SK-N-SH (cell line): ENCODE results near the gene ZNF445. TPM values are rescaled to one million over a fixed set of nuclear protein-coding genes. Genes with fewer than 3 reads are reported as not detected.

ENCODE experiments used
- CTCF ChIA-PET: fragments of 300-600, 350-600 bp; formaldehyde crosslinking; extraction: SDS; loops from one replicate; lab custom pipeline; 2021; lab: Yijun Ruan, JAX
- POLR2A ChIA-PET: fragments of 350-600 bp; sonication (Branson Sonifier 250); formaldehyde crosslinking; extraction: SDS; loops from one replicate; lab custom pipeline; 2020; ENCODE audit warnings: antibody characterized with exemption, inconsistent platforms; lab: Yijun Ruan, JAX
- DNase-seq: peaks from one replicate; pipeline ENCODE4 v3.0.0; 2012
- H2AFZ ChIP-seq: fragments of 200-600 bp; sonication (generic); 2 replicates; pipeline ENCODE4 v1.8.1; 2016; ENCODE audit warnings: antibody characterized with exemption, mild to moderate bottlenecking, low read depth
- H3F3A ChIP-seq: fragments of 200-600 bp; sonication (generic); replicated peaks from 2 replicates; pipeline ENCODE3; 2016; ENCODE audit warnings: antibody characterized with exemption, mild to moderate bottlenecking; ENCODE audit not compliant: insufficient read depth
- H3K27ac ChIP-seq, 2 experiments: fragments of 200-500 bp in 1 of 2; fragments of 200-600 bp in 1 of 2; sonication (Bioruptor generic) in 1 of 2; sonication (generic), shearing (Covaris generic) in 1 of 2; 2 replicates each; pipeline versions ENCODE4 v1.5.1 to v1.6.1; 2014 to 2016; ENCODE audit warnings: low read depth in 2 of 2, inconsistent platforms in 1 of 2, low read length in 1 of 2, mild to moderate bottlenecking in 1 of 2, mixed read lengths in 1 of 2
- H3K27me3 ChIP-seq: fragments of 200-600 bp; sonication (generic), shearing (Covaris generic); 2 replicates; pipeline ENCODE4 v1.6.1; 2016; ENCODE audit warnings: mixed run types; ENCODE audit not compliant: insufficient read depth
- H3K36me3 ChIP-seq, 2 experiments: fragments of 200-500 bp in 1 of 2; fragments of 200-600 bp in 1 of 2; sonication (Bioruptor generic) in 1 of 2; sonication (generic) in 1 of 2; replicated peaks in 1 of 2; 2 replicates each; pipeline versions ENCODE3 to v1.5.1; 2014 to 2016; ENCODE audit warnings: low read length in 1 of 2, mild to moderate bottlenecking in 1 of 2; ENCODE audit not compliant: insufficient read depth in 2 of 2, control insufficient read depth in 1 of 2
- H3K4me1 ChIP-seq, 2 experiments: fragments of 200-500 bp in 1 of 2; fragments of 200-600 bp in 1 of 2; sonication (Bioruptor generic) in 1 of 2; sonication (generic), shearing (Covaris generic) in 1 of 2; 2 replicates each; pipeline versions ENCODE4 v1.5.1 to v1.6.1; 2014 to 2016; ENCODE audit warnings: low read depth in 1 of 2, low read length in 1 of 2, mixed run types in 1 of 2; ENCODE audit not compliant: insufficient read depth in 2 of 2, control insufficient read depth in 1 of 2
- H3K4me2 ChIP-seq: fragments of 200-600 bp; sonication (generic), shearing (Covaris generic); 2 replicates; pipeline ENCODE4 v1.6.1; 2017; ENCODE audit warnings: mixed run types
- H3K4me3 ChIP-seq, 2 experiments: fragments of 200-500 bp in 1 of 2; fragments of 200-600 bp in 1 of 2; sonication (Bioruptor generic) in 1 of 2; sonication (generic), shearing (Covaris generic) in 1 of 2; 2 replicates each; pipeline versions ENCODE4 v1.5.1 to v1.8.1; 2014 to 2016; ENCODE audit warnings: low read depth in 2 of 2, inconsistent platforms in 1 of 2, low read length in 1 of 2, mild to moderate bottlenecking in 1 of 2, mixed read lengths in 1 of 2, moderate library complexity in 1 of 2
- H3K79me2 ChIP-seq: fragments of 200-600 bp; sonication (generic); 2 replicates; pipeline ENCODE4 v1.8.1; 2017; ENCODE audit warnings: mild to moderate bottlenecking; ENCODE audit not compliant: insufficient read depth
- H3K9ac ChIP-seq: fragments of 200-600 bp; sonication (generic); 2 replicates; pipeline ENCODE4 v1.6.1; 2017; ENCODE audit warnings: mixed run types
- H3K9me2 ChIP-seq: fragments of 200-600 bp; sonication (generic); 2 replicates; pipeline ENCODE4 v1.6.1; 2017; ENCODE audit warnings: mixed run types
- H3K9me3 ChIP-seq: fragments of 200-600 bp; sonication (generic); 2 replicates; pipeline ENCODE4 v1.6.1; 2017; ENCODE audit warnings: mixed run types, mild to moderate bottlenecking, moderate library complexity
- H4K20me1 ChIP-seq: fragments of 200-600 bp; sonication (generic); 2 replicates; pipeline ENCODE4 v1.6.1; 2017; ENCODE audit warnings: mild to moderate bottlenecking, mixed run types; ENCODE audit not compliant: insufficient read depth
- CHD2 ChIP-seq: fragments of 150-350 bp; IDR thresholded peaks from 2 replicates; pipeline ENCODE4 v1.6.1; 2018; ENCODE audit warnings: low read length; ENCODE audit not compliant: partially characterized antibody
- EZH2phosphoT487 ChIP-seq: fragments of 200-600 bp; sonication (generic); IDR thresholded peaks from 2 replicates; pipeline ENCODE4 v1.6.1; 2017; ENCODE audit warnings: low read depth, mixed run types, mild to moderate bottlenecking, antibody characterized with exemption, moderate library complexity, borderline replicate concordance
- GATA2 ChIP-seq: sonication (generic); formaldehyde crosslinking; IDR thresholded peaks from 2 replicates; pipeline ENCODE4 v1.5.0; 2020; ENCODE audit warnings: mild to moderate bottlenecking, missing genetic modification reagents
- MAX ChIP-seq: IDR thresholded peaks from 2 replicates; pipeline ENCODE4 v1.4.0; 2012; ENCODE audit warnings: low read depth
- POLR2AphosphoS5 ChIP-seq: IDR thresholded peaks from 2 replicates; pipeline ENCODE4 v1.6.1; 2012; ENCODE audit warnings: low read depth, low read length
- RAD21 ChIP-seq: IDR thresholded peaks from 2 replicates; pipeline ENCODE4 v1.6.1; 2012; ENCODE audit warnings: mild to moderate bottlenecking, low read length
- RXRA ChIP-seq: IDR thresholded peaks from 2 replicates; pipeline ENCODE4 v1.4.0; 2012; ENCODE audit warnings: low read depth, mild to moderate bottlenecking, borderline replicate concordance
- SMC3 ChIP-seq: IDR thresholded peaks from 2 replicates; pipeline ENCODE4 v1.6.1; 2012; ENCODE audit warnings: low read depth, low read length, improper control_type of control experiment
- TAF1 ChIP-seq: IDR thresholded peaks from 2 replicates; pipeline ENCODE4 v1.6.1; 2012; ENCODE audit warnings: low read depth, mild to moderate bottlenecking, low read length, moderate library complexity, borderline replicate concordance
- TCF12 ChIP-seq: IDR thresholded peaks from 2 replicates; pipeline ENCODE4 v1.4.0; 2012
- TEAD4 ChIP-seq: IDR thresholded peaks from 2 replicates; pipeline ENCODE4 v1.4.0; 2012; ENCODE audit warnings: mild to moderate bottlenecking, borderline replicate concordance; ENCODE audit not compliant: insufficient read depth
- USF1 ChIP-seq: IDR thresholded peaks from 2 replicates; pipeline ENCODE4 v1.4.0; 2012; ENCODE audit warnings: low read depth, borderline replicate concordance
- YY1 ChIP-seq: IDR thresholded peaks from 2 replicates; pipeline ENCODE4 v1.4.0; 2012; ENCODE audit warnings: low read depth, mild to moderate bottlenecking
- WGBS: methylation state at CpG from one replicate; pipeline ENCODE4 v1.1.6; 2017; ENCODE audit warnings: low lambda C conversion rate; 5-methylcytosine and 5-hydroxymethylcytosine counted together
- polyA plus RNA-seq, 3 experiments: library from polyadenylated mRNA; depleted of rRNA; stranded (reverse); fragments of >200 nt; gene quantifications; 2 replicates each; pipeline ENCODE4 v1.2.3, GENCODE V29; 2012

ZNF445 gene
- polyA plus RNA-seq, 1 of the 3 experiments (the other 2 are of a cell fraction), result 2.2 TPM

- Histone ChIP-seq H3K4me1 (no peaks in the 10 kb centered on the region), H3K9ac (no peak overlapping the region), H3K9me2 (no peaks in the 10 kb centered on the region), H3K4me3 (no peak overlapping the region), H3K9me3 (peaks cover 18% of the 10 kb centered on the region), H3K27ac (no peak overlapping the region), H3K4me2 (no peak overlapping the region)
- DNase-seq, result no peak
- no peak for TF ChIP-seq EZH2phosphoT487
- TF ChIP-seq POLR2AphosphoS5, result no peak
- TF ChIP-seq, all 33 proteins: peak for 0
- Histone ChIP-seq H2AFZ (no peak overlapping the region), H3F3A (no peaks in the 10 kb centered on the region), H3K36me3 (peaks cover 10 to 29% of the 10 kb centered on the region in 2 experiments), H3K27me3 (no peaks in the 10 kb centered on the region), H3K79me2 (no peaks in the 10 kb centered on the region), H4K20me1 (no peaks in the 10 kb centered on the region)
- 91% methylated on average over 6 of the region's 6 CpGs for WGBS
- ChIA-PET POLR2A (no interaction called here), CTCF (interaction anchor here (0.6 to 0.9 kb wide), 2 partner anchors 9 to 12 kb away, joined by 3 to 4 read pairs; no protein-coding TSS in a partner anchor)
Observed at GRCh38 chr3:44495636-44496415, 18.4 kb upstream of the ZNF445 start.

- no peak for DNase-seq
- Histone ChIP-seq H3K9me2 (no peaks in the 10 kb centered on the region), H3K27me3 (no peaks in the 10 kb centered on the region), H3K9me3 (peaks cover 10% of the 10 kb centered on the region; the same call in 1 of the 2 replicates), H3K9ac (no peak overlapping the region), H3K27ac (no peak overlapping the region), H3K4me3 (no peak overlapping the region), H3K4me1 (no peaks in the 10 kb centered on the region), H2AFZ (no peak overlapping the region), H3K36me3 (peaks cover 0 to 9% of the 10 kb centered on the region in 2 experiments), H3K79me2 (no peaks in the 10 kb centered on the region), H3K4me2 (no peak overlapping the region), H4K20me1 (no peaks in the 10 kb centered on the region), H3F3A (no peaks in the 10 kb centered on the region)
- ChIA-PET CTCF (no interaction called here), POLR2A (no interaction called here)
- TF ChIP-seq MAX (no peak), TAF1 (no peak), SMC3 (no peak), RAD21 (no peak), GATA2 (CRISPR knock-in tag) (no peak), TCF12 (no peak), EZH2phosphoT487 (no peak)
- 92% methylated on average over 1 of the region's 1 CpG for WGBS
Observed at GRCh38 chr3:44492496-44492895, 15.0 kb upstream of the ZNF445 start.

- peaks cover 0 to 7% of the 10 kb centered on the region in 2 experiments; a peak in 1 of 4 replicates for H3K4me1 ChIP-seq
- TF ChIP-seq USF1 (no peak), TEAD4 (no peak), CHD2 (no peak), YY1 (no peak), RXRA (no peak)
- DNase-seq, result no peak
- no peaks in the 10 kb centered on the region for H3K36me3 ChIP-seq
- no peaks in the 10 kb centered on the region for H3K27me3 ChIP-seq
- ChIA-PET CTCF (no interaction called here), POLR2A (no interaction called here)
- H3K27ac ChIP-seq, result no peak overlapping the region
- no peak overlapping the region for H3K9ac ChIP-seq
- no peaks in the 10 kb centered on the region for H3F3A ChIP-seq
- no peak overlapping the region for H3K4me2 ChIP-seq
- H3K4me3 ChIP-seq, result no peak overlapping the region
- H4K20me1 ChIP-seq, result no peaks in the 10 kb centered on the region
- no peaks in the 10 kb centered on the region for H3K9me3 ChIP-seq
- no peaks in the 10 kb centered on the region for H3K79me2 ChIP-seq
- WGBS, result 67% methylated on average over 1 of the region's 1 CpG
- no peak overlapping the region for H2AFZ ChIP-seq
- no peaks in the 10 kb centered on the region for H3K9me2 ChIP-seq
Observed at GRCh38 chr3:44482721-44483120, 5.3 kb upstream of the ZNF445 start.
